Measurements from ENCODE around the gene TRIM34.

DNA sequence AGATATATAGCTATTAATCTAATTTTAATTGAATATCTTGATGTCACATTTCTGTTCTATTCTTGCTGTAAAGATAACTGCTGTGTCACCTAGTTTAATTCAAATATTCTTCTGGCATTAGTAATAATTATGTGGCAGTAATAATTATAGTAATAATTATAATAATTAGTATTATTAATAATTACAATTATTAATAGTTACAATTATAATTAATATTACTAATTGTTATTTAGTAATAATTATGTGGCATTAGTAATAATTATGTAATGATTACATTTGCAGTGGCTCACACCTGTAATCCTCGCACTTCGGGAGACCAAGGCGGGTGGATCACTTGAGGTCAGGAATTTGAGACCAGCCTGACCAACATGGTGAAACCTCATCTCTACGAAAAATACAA is 61.6 kb downstream of the TRIM34 start:
- TF ChIP-seq POLR2A (IDR thresholded peaks at IDR 0.05; ENCODE audit: low read length): no peak
- no peak for TF ChIP-seq GATA1 (IDR thresholded peaks at IDR 0.05; ENCODE audit: low read depth, low read length)
